GM19467 (cell line): ENCODE data around the gene OBSCN.

Experiments used
- ATAC-seq: cut with Tn5 transposase; IDR thresholded peaks from one replicate; pipeline ENCODE4 v1.9.1; 2021; ENCODE audit warnings: mild to moderate bottlenecking, moderate library complexity; ENCODE audit not compliant: unreplicated experiment

Gene OBSCN

GRCh38 chr1:228337031-228337564, 129.3 kb downstream of the OBSCN start:
- ATAC-seq, result no peak

- ATAC-seq, result no peak
Observed at GRCh38 chr1:228337711-228338520, 130.1 kb downstream of the OBSCN start.

- no peak for ATAC-seq
Observed at GRCh38 chr1:228338521-228339051, 130.7 kb downstream of the OBSCN start.

- ATAC-seq, result no peak
Observed at GRCh38 chr1:228339059-228339704, 131.3 kb downstream of the OBSCN start.

GRCh38 chr1:228339766-228340685, 132.2 kb downstream of the OBSCN start:
- no peak for ATAC-seq

- no peak for ATAC-seq
Observed at GRCh38 chr1:228340686-228341449, 133.0 kb downstream of the OBSCN start.

GRCh38 chr1:228341450-228341813, 133.6 kb downstream of the OBSCN start:
- ATAC-seq, result no peak

GRCh38 chr1:228341814-228342626, 134.2 kb downstream of the OBSCN start:
- no peak for ATAC-seq

GRCh38 chr1:228342627-228343190, 134.9 kb downstream of the OBSCN start:
- no peak for ATAC-seq

GRCh38 chr1:228343191-228343661, 135.4 kb downstream of the OBSCN start:
- no peak for ATAC-seq

GRCh38 chr1:228344631-228345072, 136.8 kb downstream of the OBSCN start:
- no peak for ATAC-seq

GRCh38 chr1:228345201-228345930, 137.5 kb downstream of the OBSCN start:
- no peak for ATAC-seq

GRCh38 chr1:228346731-228347130, 138.9 kb downstream of the OBSCN start:
- no peak for ATAC-seq

GRCh38 chr1:228347181-228347580, 139.3 kb downstream of the OBSCN start:
- ATAC-seq, result no peak

- ATAC-seq, result no peak
Observed at GRCh38 chr1:228348708-228349467, 141.0 kb downstream of the OBSCN start.

GRCh38 chr1:228349701-228350171, 141.9 kb downstream of the OBSCN start:
- no peak for ATAC-seq

GRCh38 chr1:228350179-228350742, 142.4 kb downstream of the OBSCN start:
- ATAC-seq, result no peak
